ENCODE data around the gene WDR27. TPM values are rescaled to one million over a fixed set of nuclear protein-coding genes. Genes with fewer than 3 reads are reported as not detected.

Gene WDR27
- total RNA-seq, 1 donor from 2014 or later = 128 TPM

DNA sequence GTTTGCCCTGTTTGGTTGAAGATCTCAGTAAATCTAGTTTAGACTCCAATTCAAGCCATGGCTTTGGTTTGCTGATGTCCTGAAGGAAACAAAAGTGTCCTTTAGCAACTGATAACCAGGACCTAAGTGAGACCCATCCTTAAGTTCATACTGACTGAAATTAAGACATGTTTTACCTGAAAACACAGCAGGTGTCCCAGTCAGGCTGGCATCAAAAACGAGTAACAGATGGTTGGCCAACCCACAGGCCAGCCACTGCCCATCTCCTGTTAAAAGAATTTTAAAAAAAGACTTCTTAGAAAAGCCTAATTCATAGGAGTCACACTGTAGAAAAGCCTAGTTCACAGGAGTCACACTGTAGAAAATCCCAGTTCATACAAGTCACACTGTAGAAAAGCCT is 58.3 kb downstream of the WDR27 start:
- TF ChIP-seq, protein P1, sequence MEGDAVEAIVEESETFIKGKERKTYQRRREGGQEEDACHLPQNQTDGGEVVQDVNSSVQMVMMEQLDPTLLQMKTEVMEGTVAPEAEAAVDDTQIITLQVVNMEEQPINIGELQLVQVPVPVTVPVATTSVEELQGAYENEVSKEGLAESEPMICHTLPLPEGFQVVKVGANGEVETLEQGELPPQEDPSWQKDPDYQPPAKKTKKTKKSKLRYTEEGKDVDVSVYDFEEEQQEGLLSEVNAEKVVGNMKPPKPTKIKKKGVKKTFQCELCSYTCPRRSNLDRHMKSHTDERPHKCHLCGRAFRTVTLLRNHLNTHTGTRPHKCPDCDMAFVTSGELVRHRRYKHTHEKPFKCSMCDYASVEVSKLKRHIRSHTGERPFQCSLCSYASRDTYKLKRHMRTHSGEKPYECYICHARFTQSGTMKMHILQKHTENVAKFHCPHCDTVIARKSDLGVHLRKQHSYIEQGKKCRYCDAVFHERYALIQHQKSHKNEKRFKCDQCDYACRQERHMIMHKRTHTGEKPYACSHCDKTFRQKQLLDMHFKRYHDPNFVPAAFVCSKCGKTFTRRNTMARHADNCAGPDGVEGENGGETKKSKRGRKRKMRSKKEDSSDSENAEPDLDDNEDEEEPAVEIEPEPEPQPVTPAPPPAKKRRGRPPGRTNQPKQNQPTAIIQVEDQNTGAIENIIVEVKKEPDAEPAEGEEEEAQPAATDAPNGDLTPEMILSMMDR (IDR thresholded peaks at IDR 0.05; ENCODE audit: unreplicated experiment) = no peak
- Mint-ChIP-seq H3K4me3 (no peak overlapping the region), H3K9me3 (no peaks in the 10 kb centered on the region), H3K27me3 (ENCODE audit: low read depth) (no peaks in the 10 kb centered on the region), H3K36me3 (no peaks in the 10 kb centered on the region), H3K27ac (no peak overlapping the region), H3K4me1 (no peaks in the 10 kb centered on the region)
- no peak for DNase-seq (ENCODE audit: low spot score in 2 of 2, unreplicated experiment in 2 of 2)

- no peak for DNase-seq (ENCODE audit: low spot score in 2 of 2, unreplicated experiment in 2 of 2)
- TF ChIP-seq, protein P1 (IDR thresholded peaks at IDR 0.05; ENCODE audit: unreplicated experiment) = no peak
- H3K27ac Mint-ChIP-seq = no peak overlapping the region
Observed at GRCh38 chr6:169642455-169642854, 59.4 kb downstream of the WDR27 start.

GRCh38 chr6:169641461-169642085 is 60.3 kb downstream of the WDR27 start:
- H3K9me3 Mint-ChIP-seq = no peaks in the 10 kb centered on the region

More at GRCh38 chr6:169642455-169642854, 59.4 kb downstream of the WDR27 start:
- Mint-ChIP-seq H3K4me3 (no peak overlapping the region), H3K9me3 (no peaks in the 10 kb centered on the region), H3K27me3 (ENCODE audit: low read depth) (no peaks in the 10 kb centered on the region), H3K4me1 (no peaks in the 10 kb centered on the region), H3K36me3 (peaks cover 4% of the 10 kb centered on the region)

GRCh38 chr6:169640983-169641382 is 60.8 kb downstream of the WDR27 start:
- peaks cover 5% of the 10 kb centered on the region for H3K4me1 Mint-ChIP-seq
- H3K27ac Mint-ChIP-seq = no peak overlapping the region
- TF ChIP-seq, protein P1 (IDR thresholded peaks at IDR 0.05; ENCODE audit: unreplicated experiment) = no peak
- H3K27me3 Mint-ChIP-seq (ENCODE audit: low read depth) = no peaks in the 10 kb centered on the region
- no peak for DNase-seq (ENCODE audit: low spot score in 2 of 2, unreplicated experiment in 2 of 2)
- no peaks in the 10 kb centered on the region for H3K9me3 Mint-ChIP-seq
- peaks cover 5% of the 10 kb centered on the region for H3K36me3 Mint-ChIP-seq
- H3K4me3 Mint-ChIP-seq = no peak overlapping the region

More at GRCh38 chr6:169641461-169642085, 60.3 kb downstream of the WDR27 start:
- Mint-ChIP-seq H3K27ac (no peak overlapping the region), H3K4me3 (no peak overlapping the region), H3K4me1 (peaks cover 5% of the 10 kb centered on the region), H3K27me3 (ENCODE audit: low read depth) (no peaks in the 10 kb centered on the region), H3K36me3 (peaks cover 5% of the 10 kb centered on the region)
- TF ChIP-seq, protein P1 (IDR thresholded peaks at IDR 0.05; ENCODE audit: unreplicated experiment) = no peak
- no peak for DNase-seq (ENCODE audit: low spot score in 2 of 2, unreplicated experiment in 2 of 2)

DNA sequence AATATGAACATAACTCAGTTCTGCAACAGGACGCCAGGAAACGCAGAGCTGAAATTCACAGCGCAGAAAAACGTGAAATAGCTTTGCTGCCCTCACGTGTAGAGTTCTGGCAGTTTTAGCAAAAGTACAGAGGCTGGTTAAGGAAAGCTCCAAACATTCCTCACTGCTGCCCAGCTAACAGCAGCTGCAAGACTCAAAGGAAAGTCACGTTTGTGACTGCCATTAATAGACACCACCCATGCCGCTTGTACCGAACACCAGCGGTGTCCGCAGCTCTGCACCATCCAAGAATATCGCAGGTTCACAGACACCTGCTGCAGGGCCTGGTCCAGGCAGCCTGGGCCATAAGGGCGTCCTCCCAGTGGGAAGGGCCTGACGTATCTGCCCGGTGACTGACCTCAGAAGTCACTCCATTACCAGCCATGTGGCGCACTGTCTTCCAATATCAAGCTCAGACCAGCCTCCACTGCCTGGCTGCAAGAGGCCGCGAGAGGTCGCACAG is 61.4 kb downstream of the WDR27 start:
- Mint-ChIP-seq H3K4me1 (peaks cover 5% of the 10 kb centered on the region), H3K27me3 (ENCODE audit: low read depth) (no peaks in the 10 kb centered on the region), H3K36me3 (peaks cover 5% of the 10 kb centered on the region), H3K27ac (no peak overlapping the region), H3K9me3 (no peaks in the 10 kb centered on the region), H3K4me3 (no peak overlapping the region)
- TF ChIP-seq, protein P1 (IDR thresholded peaks at IDR 0.05; ENCODE audit: unreplicated experiment) = no peak
- no peak for DNase-seq (ENCODE audit: low spot score in 2 of 2, unreplicated experiment in 2 of 2)

Data from mesothelial cell of epicardium (in vitro differentiated cells).